HG03139 (cell line): ENCODE data around the gene SRPK3.

Experiments
- ATAC-seq: cut with Tn5 transposase; IDR thresholded peaks from one replicate; pipeline ENCODE4 v1.9.1; 2021; ENCODE audit not compliant: unreplicated experiment

Gene SRPK3

GRCh38 chrX:153769158-153769864, 11.5 kb upstream of the SRPK3 start:
- ATAC-seq = no peak

GRCh38 chrX:153769865-153770600, 10.8 kb upstream of the SRPK3 start:
- no peak for ATAC-seq

GRCh38 chrX:153770601-153771414, 10.0 kb upstream of the SRPK3 start:
- no peak for ATAC-seq

GRCh38 chrX:153771415-153772315, 9.2 kb upstream of the SRPK3 start:
- no peak for ATAC-seq

- ATAC-seq = no peak
Measured at GRCh38 chrX:153772316-153773217, 8.3 kb upstream of the SRPK3 start.

- no peak for ATAC-seq
Measured at GRCh38 chrX:153773218-153773611, 7.6 kb upstream of the SRPK3 start.

GRCh38 chrX:153773741-153774575, 6.9 kb upstream of the SRPK3 start:
- no peak for ATAC-seq

GRCh38 chrX:153774576-153775292, 6.1 kb upstream of the SRPK3 start:
- no peak for ATAC-seq

- ATAC-seq = no peak
Measured at GRCh38 chrX:153775293-153776119, 5.3 kb upstream of the SRPK3 start.

GRCh38 chrX:153776120-153776599, 4.7 kb upstream of the SRPK3 start:
- no peak for ATAC-seq

GRCh38 chrX:153776611-153777045, 4.2 kb upstream of the SRPK3 start:
- ATAC-seq = no peak

GRCh38 chrX:153777261-153778090, 3.4 kb upstream of the SRPK3 start:
- no peak for ATAC-seq

GRCh38 chrX:153778181-153778580, 2.7 kb upstream of the SRPK3 start:
- ATAC-seq = no peak

- ATAC-seq = no peak
Measured at GRCh38 chrX:153778684-153779101, 2.1 kb upstream of the SRPK3 start.

- no peak for ATAC-seq
Measured at GRCh38 chrX:153779891-153780677, 757 bp upstream of the SRPK3 start.
